K562 (cell line): ENCODE results near the gene KCNAB1.

ENCODE experiments used
- CBX3 ChIP-seq, 2 experiments: IDR thresholded peaks; 1 replicate in 1 of 2; 2 replicates in 1 of 2; pipeline ENCODE4 v1.6.1; 2012; ENCODE audit warnings: inconsistent platforms in 2 of 2, low read length in 2 of 2, borderline replicate concordance in 1 of 2, control low read depth in 1 of 2
- IRF2 ChIP-seq: sonication (generic); formaldehyde crosslinking; IDR thresholded peaks from 2 replicates; pipeline ENCODE4 v1.8.1; 2022; ENCODE audit warnings: mild to moderate bottlenecking, missing genetic modification reagents
- NFIC ChIP-seq: fragments of 450-650 bp; IDR thresholded peaks from 2 replicates; pipeline ENCODE4 v1.6.1; 2017; ENCODE audit warnings: mild to moderate bottlenecking, inconsistent platforms
- PYGO2 ChIP-seq: fragments of 450-650 bp; IDR thresholded peaks from 2 replicates; pipeline ENCODE4 v1.6.1; 2016; ENCODE audit warnings: mild to moderate bottlenecking, missing genetic modification characterization, moderate library complexity, missing compliant biosample characterization
- REST ChIP-seq, 2 experiments: fragments of 450-650 bp; formaldehyde crosslinking in 1 of 2; IDR thresholded peaks; 2 replicates each; pipeline versions ENCODE4 v1.4.0 to v1.6.1; 2014 to 2020; ENCODE audit warnings: mild to moderate bottlenecking in 2 of 2, borderline replicate concordance in 1 of 2, low read depth in 1 of 2

- TF ChIP-seq CBX3 (IDR thresholded peaks at IDR 0.05; ENCODE audit: borderline replicate concordance in 1 of 2, low read length in 2 of 2) = no peak
- no peak for TF ChIP-seq IRF2 (CRISPR knock-in tag)
- TF ChIP-seq REST (IDR thresholded peaks at IDR 0.05; ENCODE audit: borderline replicate concordance) = no peak
- TF ChIP-seq REST (CRISPR knock-in tag; IDR thresholded peaks at IDR 0.05; ENCODE audit: low read depth) = no peak
- TF ChIP-seq PYGO2 = no peak
- no peak for TF ChIP-seq NFIC
Measured at GRCh38 chr3:156373654-156374053, 253.3 kb downstream of the KCNAB1 start.
